Measurements from ENCODE around the gene ANKAR. TPM values are rescaled to one million over a fixed set of nuclear protein-coding genes. Genes with fewer than 3 reads are reported as not detected.
A peak's percentile ranks its signal among the peaks of the same experiment; 100 is the strongest.

The ANKAR gene
- total and polyA plus RNA-seq, 2 of the 4 experiments (the other 2 are of a cell fraction) = 0.96 to 2.2 TPM

- no peak overlapping the region for H3K4me2 ChIP-seq (ENCODE audit: low read depth, low read length)
- no peak overlapping the region for H3K18ac ChIP-seq (ENCODE audit: low read depth, low read length)
- H2AK9ac ChIP-seq (replicated peaks; ENCODE audit: low read depth, low read length, poor library complexity) = no peak overlapping the region
- no peaks in the 10 kb centered on the region for H3K79me1 ChIP-seq (ENCODE audit: low read depth in 1 of 2, low read length in 2 of 2)
- no peak overlapping the region for H3K27ac ChIP-seq (ENCODE audit: insufficient read depth, low read length)
- H3K4ac ChIP-seq (ENCODE audit: low read depth, low read length) = no peak overlapping the region
- H4K91ac ChIP-seq (ENCODE audit: insufficient read depth, low read depth, low read length) = no peak overlapping the region
- no peaks in the 10 kb centered on the region for H3K27me3 ChIP-seq (ENCODE audit: control insufficient read depth, insufficient read depth, low read length)
- TF ChIP-seq CTCF (conservative IDR thresholded peaks at IDR 0.05; ENCODE audit: low read depth, low read length) (peak; percentile 41), RAD21 (IDR thresholded peaks at IDR 0.05; ENCODE audit: low read length) (peak; percentile 27; the same call in 1 of the 2 replicates), MAFK (IDR thresholded peaks at IDR 0.05; ENCODE audit: low read depth, low read length) (no peak)
- no peak overlapping the region for H3K23ac ChIP-seq (ENCODE audit: low read depth, low read length)
- no peak overlapping the region for H3K14ac ChIP-seq (replicated peaks; ENCODE audit: low read depth, low read length)
- intact Hi-C loops (cut with micrococcal nuclease) = loop anchor here (1.0 kb wide), 1 partner anchor 167 kb away; no protein-coding TSS in a partner anchor
- H4K8ac ChIP-seq (ENCODE audit: low read depth in 2 of 2, low read length in 2 of 2) = no peak overlapping the region
- ATAC-seq (ENCODE audit: low read depth) = no peak
- no peak overlapping the region for H2BK20ac ChIP-seq (ENCODE audit: low read depth, low read length)
- dilution Hi-C loops (cut with HindIII; ENCODE audit: low sequenced_read_pairs, unreplicated experiment) = no loop called here
- DNase-seq = no peak
- H2BK5ac ChIP-seq (ENCODE audit: low read depth, low read length, poor library complexity, severe bottlenecking) = no peak overlapping the region
- H2AK5ac ChIP-seq (ENCODE audit: low read depth, low read length) = no peak overlapping the region
- H3K9me1 ChIP-seq (ENCODE audit: insufficient read depth, low read length) = peaks cover 3% of the 10 kb centered on the region
- H4K20me1 ChIP-seq (ENCODE audit: insufficient read depth, low read length) = no peaks in the 10 kb centered on the region
- POLR2A ChIA-PET (ENCODE audit: unreplicated experiment) = no interaction called here
- no peaks in the 10 kb centered on the region for H3K36me3 ChIP-seq (ENCODE audit: control insufficient read depth, insufficient read depth, low read length)
- H3K9me3 ChIP-seq (ENCODE audit: control insufficient read depth, insufficient read depth, low read length) = no peaks in the 10 kb centered on the region
- no peak overlapping the region for H3K9ac ChIP-seq (ENCODE audit: low read depth, low read length)
- H2BK120ac ChIP-seq (ENCODE audit: low read depth, low read length) = no peak overlapping the region
- in situ Hi-C loops (cut with MboI; ENCODE audit: low sequenced_read_pairs) = loop anchor here (10.0 kb wide), 1 partner anchor 159 kb away; no protein-coding TSS in a partner anchor
- WGBS, 2 experiments (ENCODE audit: extremely low coverage in 2 of 2, insufficient read length in 1 of 2) = no CpG with 5 or more reads among the region's 5 CpGs
- no peak overlapping the region for H3K56ac ChIP-seq (ENCODE audit: extremely low read depth, insufficient read depth, low read length)
- no peak overlapping the region for H2BK15ac ChIP-seq (ENCODE audit: low read depth, low read length)
- H3K4me1 ChIP-seq (ENCODE audit: control insufficient read depth, insufficient read depth, low read length) = peaks cover 8% of the 10 kb centered on the region
- H3K4me3 ChIP-seq (ENCODE audit: insufficient read depth, low read depth, low read length) = no peak overlapping the region
- BruUV-seq (replicated peaks) = no TSS peak
- no peak overlapping the region for H2AFZ ChIP-seq (replicated peaks; ENCODE audit: low read length, poor library complexity)
- no peak overlapping the region for H4K5ac ChIP-seq (ENCODE audit: low read depth, low read length)
- CTCF ChIA-PET = no interaction called here
These were observed 41.1 kb upstream of the ANKAR start for GRCh38 chr2:189633392-189633811.

All from IMR-90 (cell line).